Activated naive CD4-positive, alpha-beta T cell treated with anti-CD3 and anti-CD28 coated beads, Interleukin-2, amount 10 ng/mL, durations not matched to agents 7 days and 5 days (primary cell): ENCODE measurements around the gene LHFPL2.
"Not testable (repeated sequence)": the region's sequence is repeated elsewhere in the genome, so short reads cannot be mapped to it uniquely, and the experiment has no call there.

Source experiments
- CTCF ChIA-PET: fragments of 350-600 bp; sonication (Branson Sonifier 250); formaldehyde crosslinking; loops from one replicate; lab custom pipeline; 2021; ENCODE audit warnings: antibody characterized with exemption; lab: Charles Lee
- DNase-seq: peaks from one replicate; pipeline ENCODE4 v3.0.0-alpha.2; 2020
- H3K27ac Mint-ChIP-seq: one replicate; pipeline ENCODE4 v1.8.0; 2021; ENCODE audit warnings: mild to moderate bottlenecking, moderate library complexity, mixed read lengths
- H3K27me3 Mint-ChIP-seq: one replicate; pipeline ENCODE4 v1.8.0; 2021; ENCODE audit warnings: mild to moderate bottlenecking, mixed read lengths
- H3K36me3 Mint-ChIP-seq: one replicate; pipeline ENCODE4 v1.8.0; 2021; ENCODE audit warnings: mixed read lengths
- H3K4me1 Mint-ChIP-seq: one replicate; pipeline ENCODE4 v1.8.0; 2021; ENCODE audit warnings: mixed read lengths
- H3K4me3 Mint-ChIP-seq: one replicate; pipeline ENCODE4 v1.8.0; 2021; ENCODE audit warnings: mild to moderate bottlenecking, moderate library complexity, mixed read lengths
- H3K9me3 Mint-ChIP-seq: one replicate; pipeline ENCODE4 v1.8.0; 2021; ENCODE audit warnings: mixed read lengths

The LHFPL2 gene

DNA sequence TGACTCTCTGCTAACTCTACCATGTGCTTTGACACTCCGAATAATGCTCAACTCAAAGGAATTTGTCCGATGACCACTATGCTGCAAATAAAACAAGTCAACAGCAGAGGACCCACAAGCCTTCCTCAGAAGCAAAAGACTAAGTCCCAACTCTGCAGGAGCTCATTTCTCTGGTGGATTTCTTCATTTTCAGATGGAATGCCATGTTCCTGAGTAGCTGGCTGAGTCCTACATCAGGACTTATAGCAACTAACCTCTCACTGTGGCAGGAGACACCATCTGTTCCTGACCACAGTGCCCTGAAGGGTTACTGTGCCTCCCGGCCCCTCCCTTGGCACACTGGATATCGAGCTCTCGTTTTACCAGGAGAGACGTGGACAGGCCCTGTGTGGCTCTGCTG lies 20.8 kb downstream of the LHFPL2 start:
- CTCF ChIA-PET, result no interaction called here
- H3K9me3 Mint-ChIP-seq, result no peaks in the 10 kb centered on the region
- H3K27me3 Mint-ChIP-seq, result peaks cover 13% of the 10 kb centered on the region
- no peak for DNase-seq
- no peak overlapping the region for H3K4me3 Mint-ChIP-seq
- no peaks in the 10 kb centered on the region for H3K4me1 Mint-ChIP-seq
- no peaks in the 10 kb centered on the region for H3K36me3 Mint-ChIP-seq
- no peak overlapping the region for H3K27ac Mint-ChIP-seq

DNA sequence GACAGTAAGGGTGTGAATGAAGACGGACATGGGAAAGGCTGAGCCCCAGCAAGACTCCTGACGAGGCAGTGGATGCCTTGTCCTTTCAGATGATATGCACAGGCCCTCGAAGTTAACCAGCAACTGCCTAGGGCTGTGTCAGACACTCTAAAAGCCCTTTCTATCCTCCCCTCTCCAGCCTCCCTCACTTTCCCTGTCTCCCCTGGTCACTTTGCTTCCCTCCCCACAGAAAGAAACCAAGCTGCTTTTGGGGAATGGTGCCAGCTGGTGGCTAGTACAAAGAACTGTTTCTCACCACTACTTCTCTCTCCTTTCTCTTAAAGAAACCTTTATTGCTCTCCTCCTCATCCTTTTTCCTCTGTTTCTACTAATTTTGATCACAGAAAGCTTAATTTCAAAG lies 21.4 kb downstream of the LHFPL2 start:
- no peaks in the 10 kb centered on the region for H3K4me1 Mint-ChIP-seq

DNA sequence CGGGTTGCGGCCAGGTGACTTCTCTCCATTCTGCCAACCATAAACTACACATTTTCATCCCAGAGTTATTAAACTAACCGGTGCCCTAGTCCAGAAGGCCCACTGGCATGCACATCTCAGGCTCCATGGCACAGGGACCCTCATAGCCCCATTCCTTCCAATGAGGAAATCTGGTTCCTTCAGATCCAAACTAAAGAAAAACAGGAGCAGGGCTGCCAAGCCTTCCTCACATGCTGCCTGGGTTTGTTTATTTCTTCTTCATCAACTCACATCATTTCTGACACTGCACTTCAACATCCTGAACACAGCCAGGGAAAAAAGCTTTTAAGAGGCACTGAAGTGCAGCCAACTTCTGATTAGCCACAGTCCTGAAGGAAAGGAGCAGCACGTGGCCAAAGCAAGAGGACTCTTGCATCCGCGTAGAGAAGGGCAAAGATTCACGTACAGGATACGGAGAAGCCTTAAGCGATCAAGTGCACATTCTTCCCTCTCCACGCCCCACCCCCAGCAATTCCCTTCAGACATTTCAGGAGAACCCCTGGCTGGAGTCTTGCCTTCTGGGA lies 22.5 kb downstream of the LHFPL2 start:
- Mint-ChIP-seq H3K4me1 (no peaks in the 10 kb centered on the region), H3K27me3 (peaks cover 12% of the 10 kb centered on the region), H3K9me3 (no peaks in the 10 kb centered on the region), H3K36me3 (no peaks in the 10 kb centered on the region), H3K27ac (no peak overlapping the region), H3K4me3 (no peak overlapping the region)
- CTCF ChIA-PET, result interaction anchor here (0.7 kb wide), 1 partner anchor 290 kb away, joined by 3 read pairs; no protein-coding TSS in a partner anchor
- no peak for DNase-seq

More for the DNA sequence above, 21.4 kb downstream of the LHFPL2 start:
- Mint-ChIP-seq H3K4me3 (no peak overlapping the region), H3K36me3 (no peaks in the 10 kb centered on the region), H3K27me3 (peaks cover 12% of the 10 kb centered on the region), H3K27ac (no peak overlapping the region), H3K9me3 (no peaks in the 10 kb centered on the region)
- CTCF ChIA-PET, result no interaction called here
- no peak for DNase-seq

DNA sequence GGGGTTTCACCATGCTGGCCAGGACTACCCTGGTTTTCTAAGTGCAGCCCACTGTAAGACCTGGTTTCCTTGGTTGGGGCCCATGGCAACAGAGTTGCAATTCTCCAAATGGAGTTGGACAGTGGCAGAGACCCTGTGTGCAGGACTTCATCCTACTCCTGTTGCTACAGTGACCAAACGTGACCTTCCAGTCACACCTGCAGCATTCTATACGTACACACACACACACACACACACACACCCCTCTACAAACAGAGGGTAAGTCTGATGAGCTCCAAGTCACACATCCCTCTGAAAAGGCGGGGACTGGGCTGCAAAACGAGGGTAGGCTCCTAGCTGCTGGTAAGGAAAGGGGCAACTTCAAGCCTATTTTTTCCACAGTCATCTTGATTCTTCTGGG lies 23.6 kb downstream of the LHFPL2 start:
- no peak for DNase-seq
- CTCF ChIA-PET, result no interaction called here
- Mint-ChIP-seq H3K4me3 (no peak overlapping the region), H3K4me1 (no peaks in the 10 kb centered on the region), H3K27ac (no peak overlapping the region), H3K27me3 (peaks cover 12% of the 10 kb centered on the region), H3K36me3 (no peaks in the 10 kb centered on the region), H3K9me3 (no peaks in the 10 kb centered on the region)

DNA sequence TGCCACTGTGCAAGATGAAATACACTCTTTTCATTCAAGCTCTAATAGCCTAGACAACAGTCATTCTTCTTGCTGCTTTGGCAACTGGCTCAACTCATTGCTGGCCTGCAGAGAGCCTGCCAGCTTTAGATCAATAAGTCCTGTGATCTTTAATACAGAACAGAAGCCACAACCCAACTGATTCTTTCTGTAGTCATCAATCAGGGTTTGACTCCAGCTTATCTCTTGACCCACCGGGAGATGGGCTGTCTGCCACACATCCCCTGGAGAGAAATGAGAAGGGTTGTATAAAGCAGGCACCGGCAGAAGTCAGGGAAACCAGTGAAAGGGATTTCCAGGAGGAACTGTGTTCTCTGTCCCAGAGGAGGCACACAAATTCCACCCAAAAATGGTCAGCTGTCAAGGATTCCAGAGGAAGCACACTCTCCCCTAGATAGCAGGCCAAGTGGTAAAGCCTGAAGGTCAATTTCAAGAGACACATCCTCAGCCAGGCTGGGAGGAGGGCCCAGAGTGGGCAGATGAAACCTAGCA lies 24.5 kb downstream of the LHFPL2 start:
- no peak for DNase-seq
- Mint-ChIP-seq H3K27ac (no peak overlapping the region), H3K4me3 (no peak overlapping the region), H3K36me3 (no peaks in the 10 kb centered on the region), H3K9me3 (no peaks in the 10 kb centered on the region), H3K27me3 (peaks cover 12% of the 10 kb centered on the region), H3K4me1 (no peaks in the 10 kb centered on the region)
- CTCF ChIA-PET, result no interaction called here

DNA sequence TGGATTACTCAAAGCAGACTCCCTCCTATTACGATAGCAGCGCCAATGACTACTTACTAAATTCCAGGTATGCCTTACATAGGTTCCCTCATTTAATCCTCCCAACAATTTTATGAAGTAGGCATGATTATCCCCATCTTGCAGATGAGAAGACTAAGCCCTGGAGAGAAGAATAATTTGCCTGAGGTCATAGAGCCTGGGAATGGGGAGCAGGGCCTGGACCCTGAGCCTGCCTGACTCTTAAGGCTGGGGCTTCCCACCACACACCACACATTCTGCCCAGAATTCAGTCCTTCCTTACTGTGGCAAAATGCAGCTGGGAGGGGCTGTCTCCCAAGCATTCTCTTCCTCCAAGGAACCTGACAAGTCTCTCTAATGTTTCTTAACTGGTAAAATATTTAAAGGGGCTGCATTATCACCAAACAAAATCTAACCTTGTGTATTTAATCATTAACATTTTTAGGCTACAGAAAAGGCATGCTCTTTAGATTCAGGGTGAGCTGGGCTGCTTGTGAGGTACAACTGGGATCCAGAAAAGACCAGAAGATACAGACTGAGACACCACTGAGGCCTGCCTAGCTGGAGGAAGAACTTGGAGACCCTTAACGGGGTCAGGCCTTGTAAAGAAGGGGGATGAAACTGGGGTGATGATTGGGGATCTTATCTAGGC lies 26.1 kb downstream of the LHFPL2 start:
- DNase-seq, result no peak
- CTCF ChIA-PET, result no interaction called here
- no peak overlapping the region for H3K27ac Mint-ChIP-seq

DNA sequence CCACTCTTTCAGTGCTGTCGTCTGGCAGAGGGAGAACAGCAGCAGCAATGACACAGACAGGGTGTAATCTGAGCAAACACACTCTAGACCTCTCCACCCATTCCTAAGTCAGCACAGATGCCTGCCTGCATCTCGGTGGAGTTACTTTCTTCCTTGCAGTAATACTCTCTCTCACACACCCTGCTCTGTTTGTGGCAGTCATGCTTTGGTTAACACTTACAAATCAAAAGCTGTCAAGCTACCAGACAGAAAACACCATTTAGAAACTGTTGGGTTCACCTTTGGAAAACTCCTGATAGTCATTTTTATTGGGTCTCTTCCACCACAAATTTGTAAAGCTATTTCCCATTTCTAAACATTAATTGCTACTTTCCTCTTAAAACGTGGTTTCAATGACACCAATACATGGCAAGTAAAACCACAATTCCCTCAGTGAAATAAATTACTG lies 27.3 kb downstream of the LHFPL2 start:
- Mint-ChIP-seq H3K9me3 (no peaks in the 10 kb centered on the region), H3K36me3 (no peaks in the 10 kb centered on the region)
- CTCF ChIA-PET, result no interaction called here

More for the DNA sequence above, 26.1 kb downstream of the LHFPL2 start:
- Mint-ChIP-seq H3K36me3 (no peaks in the 10 kb centered on the region), H3K9me3 (no peaks in the 10 kb centered on the region), H3K4me1 (no peaks in the 10 kb centered on the region), H3K4me3 (no peak overlapping the region), H3K27me3 (peaks cover 8% of the 10 kb centered on the region)

DNA sequence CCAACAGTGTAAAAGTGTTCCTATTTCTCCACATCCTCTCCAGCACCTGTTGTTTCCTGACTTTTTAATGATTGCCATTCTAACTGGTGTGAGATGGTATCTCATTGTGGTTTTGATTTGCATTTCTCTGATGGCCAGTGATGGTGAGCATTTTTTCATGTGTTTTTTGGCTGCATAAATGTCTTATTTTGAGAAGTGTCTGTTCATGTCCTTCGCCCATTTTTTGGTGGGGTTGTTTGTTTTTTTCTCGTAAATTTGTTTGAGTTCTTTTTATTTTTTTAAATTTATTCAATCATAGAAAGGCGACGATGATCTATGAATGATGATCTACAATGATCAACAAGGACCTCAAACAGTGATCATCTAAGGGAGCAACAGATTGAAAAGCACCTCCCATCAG lies 28.5 kb downstream of the LHFPL2 start:
- H3K4me1 Mint-ChIP-seq, H3K27ac Mint-ChIP-seq, H3K9me3 Mint-ChIP-seq, CTCF ChIA-PET, H3K4me3 Mint-ChIP-seq, DNase-seq, H3K27me3 Mint-ChIP-seq, H3K36me3 Mint-ChIP-seq: not testable (repeated sequence)

More for the DNA sequence above, 27.3 kb downstream of the LHFPL2 start:
- no peak for DNase-seq
- Mint-ChIP-seq H3K27ac (no peak overlapping the region), H3K4me1 (no peaks in the 10 kb centered on the region), H3K4me3 (no peak overlapping the region), H3K27me3 (peaks cover 8% of the 10 kb centered on the region)

DNA sequence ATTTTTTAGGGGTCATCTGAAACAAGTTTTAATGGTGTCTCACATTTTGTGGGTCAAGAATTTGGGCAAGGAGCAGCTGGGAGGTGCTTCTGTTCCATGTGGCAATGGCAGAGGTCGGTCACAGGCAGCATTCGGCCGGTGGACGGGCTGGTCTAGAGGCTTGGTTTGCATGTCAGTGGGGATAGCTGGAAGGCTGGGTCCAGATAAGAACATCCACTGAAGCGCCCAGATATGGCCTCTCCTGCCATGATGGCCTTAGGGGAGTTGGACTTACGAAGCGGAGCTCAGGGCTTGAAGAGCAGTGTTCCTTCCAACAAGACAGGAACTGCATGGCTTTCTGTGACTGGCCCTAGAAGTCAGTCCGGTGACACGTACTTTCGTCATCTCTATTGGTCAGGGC lies 30.3 kb downstream of the LHFPL2 start:
- no peak overlapping the region for H3K4me3 Mint-ChIP-seq
- no peaks in the 10 kb centered on the region for H3K36me3 Mint-ChIP-seq
- no peak overlapping the region for H3K27ac Mint-ChIP-seq
- CTCF ChIA-PET, result no interaction called here
- no peak for DNase-seq
- peaks cover 11% of the 10 kb centered on the region for H3K27me3 Mint-ChIP-seq
- H3K4me1 Mint-ChIP-seq, result no peaks in the 10 kb centered on the region
- H3K9me3 Mint-ChIP-seq, result no peaks in the 10 kb centered on the region

DNA sequence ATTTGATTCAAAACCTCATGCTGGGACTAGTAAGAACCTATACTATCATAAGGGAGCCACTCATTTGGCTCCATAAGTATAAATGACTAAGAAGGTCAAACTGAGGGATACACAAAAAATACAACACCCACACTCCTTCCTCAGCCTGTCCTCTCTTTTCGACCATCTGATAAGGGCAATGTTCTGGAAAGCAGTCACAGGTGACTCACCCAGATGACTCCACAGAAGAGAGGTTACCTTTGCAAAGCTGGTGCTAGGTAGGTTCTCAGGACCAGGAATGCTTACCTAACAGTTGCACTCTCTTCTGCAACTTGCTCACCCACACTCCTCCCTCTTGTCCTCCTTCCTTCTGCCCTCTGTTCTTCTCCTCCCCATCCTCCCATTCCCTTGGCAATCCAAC lies 32.9 kb downstream of the LHFPL2 start:
- Mint-ChIP-seq H3K9me3 (no peaks in the 10 kb centered on the region), H3K4me3 (no peak overlapping the region), H3K36me3 (no peaks in the 10 kb centered on the region), H3K4me1 (no peaks in the 10 kb centered on the region), H3K27ac (no peak overlapping the region), H3K27me3 (peaks cover 23% of the 10 kb centered on the region)
- CTCF ChIA-PET, result no interaction called here
- DNase-seq, result no peak

DNA sequence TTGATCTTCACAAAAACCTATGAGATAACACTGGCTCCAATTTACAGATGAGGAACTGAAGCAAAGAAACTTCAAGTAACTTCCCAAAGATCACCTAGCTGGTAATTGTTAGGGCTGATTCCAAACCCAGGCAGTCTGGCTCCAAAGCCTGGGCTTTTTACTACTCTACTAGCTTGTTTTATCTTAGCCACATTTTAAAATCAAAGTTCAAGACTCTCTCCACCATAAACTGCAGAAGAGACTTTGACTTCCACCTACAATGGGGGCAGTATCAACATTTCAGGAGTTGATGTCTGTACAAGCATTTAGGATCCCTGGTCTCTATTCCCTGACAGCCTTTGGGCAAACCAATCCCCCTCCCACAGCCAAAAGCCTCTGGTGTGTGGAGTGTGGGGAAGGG lies 33.8 kb downstream of the LHFPL2 start:
- peaks cover 29% of the 10 kb centered on the region for H3K27me3 Mint-ChIP-seq
- no peaks in the 10 kb centered on the region for H3K36me3 Mint-ChIP-seq
- CTCF ChIA-PET, result no interaction called here
- no peaks in the 10 kb centered on the region for H3K9me3 Mint-ChIP-seq
- H3K4me3 Mint-ChIP-seq, result no peak overlapping the region
- DNase-seq, result no peak
- H3K27ac Mint-ChIP-seq, result no peak overlapping the region
- no peaks in the 10 kb centered on the region for H3K4me1 Mint-ChIP-seq

DNA sequence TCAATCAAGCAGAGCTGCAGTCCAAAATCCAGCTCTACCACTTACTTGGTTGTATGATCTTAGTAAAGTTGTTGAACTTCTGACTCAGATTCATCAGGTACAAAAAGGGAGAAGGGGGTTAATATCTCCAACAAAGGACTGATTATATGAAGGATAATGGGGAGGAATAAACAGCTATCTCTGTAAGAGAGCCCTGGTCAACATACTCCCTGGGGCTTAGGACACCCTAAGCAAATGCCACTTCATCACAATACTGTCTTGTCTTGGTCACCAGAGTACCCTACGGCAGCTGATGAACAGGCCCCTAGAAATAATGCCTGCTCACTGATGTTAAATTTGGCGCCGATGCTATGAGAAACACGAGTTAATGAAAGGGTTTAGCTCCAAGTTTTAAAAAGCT lies 34.8 kb downstream of the LHFPL2 start:
- Mint-ChIP-seq H3K9me3 (no peaks in the 10 kb centered on the region), H3K27me3 (peaks cover 29% of the 10 kb centered on the region), H3K4me3 (no peak overlapping the region), H3K27ac (no peak overlapping the region), H3K36me3 (no peaks in the 10 kb centered on the region), H3K4me1 (no peaks in the 10 kb centered on the region)
- CTCF ChIA-PET, result no interaction called here
- DNase-seq, result no peak

DNA sequence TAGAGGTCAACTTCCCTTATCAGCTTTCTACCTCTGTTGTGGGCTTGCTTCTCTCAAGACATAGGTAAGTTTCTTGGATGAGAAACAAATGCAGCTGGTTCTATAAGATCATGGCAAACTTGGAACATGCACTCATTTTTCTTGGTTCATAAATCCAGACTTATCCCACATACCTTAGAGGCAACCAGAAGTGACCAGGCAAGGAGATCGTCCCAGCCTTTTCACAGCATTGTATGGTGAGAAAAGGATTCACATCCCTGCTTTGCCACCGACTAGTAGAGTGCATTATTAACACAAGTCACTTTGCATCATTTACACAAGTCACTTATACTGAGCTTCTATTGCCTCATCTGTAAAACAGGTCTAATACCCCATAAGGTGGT lies 35.4 kb downstream of the LHFPL2 start:
- no peak overlapping the region for H3K27ac Mint-ChIP-seq
- CTCF ChIA-PET, result no interaction called here
- no peaks in the 10 kb centered on the region for H3K9me3 Mint-ChIP-seq

DNA sequence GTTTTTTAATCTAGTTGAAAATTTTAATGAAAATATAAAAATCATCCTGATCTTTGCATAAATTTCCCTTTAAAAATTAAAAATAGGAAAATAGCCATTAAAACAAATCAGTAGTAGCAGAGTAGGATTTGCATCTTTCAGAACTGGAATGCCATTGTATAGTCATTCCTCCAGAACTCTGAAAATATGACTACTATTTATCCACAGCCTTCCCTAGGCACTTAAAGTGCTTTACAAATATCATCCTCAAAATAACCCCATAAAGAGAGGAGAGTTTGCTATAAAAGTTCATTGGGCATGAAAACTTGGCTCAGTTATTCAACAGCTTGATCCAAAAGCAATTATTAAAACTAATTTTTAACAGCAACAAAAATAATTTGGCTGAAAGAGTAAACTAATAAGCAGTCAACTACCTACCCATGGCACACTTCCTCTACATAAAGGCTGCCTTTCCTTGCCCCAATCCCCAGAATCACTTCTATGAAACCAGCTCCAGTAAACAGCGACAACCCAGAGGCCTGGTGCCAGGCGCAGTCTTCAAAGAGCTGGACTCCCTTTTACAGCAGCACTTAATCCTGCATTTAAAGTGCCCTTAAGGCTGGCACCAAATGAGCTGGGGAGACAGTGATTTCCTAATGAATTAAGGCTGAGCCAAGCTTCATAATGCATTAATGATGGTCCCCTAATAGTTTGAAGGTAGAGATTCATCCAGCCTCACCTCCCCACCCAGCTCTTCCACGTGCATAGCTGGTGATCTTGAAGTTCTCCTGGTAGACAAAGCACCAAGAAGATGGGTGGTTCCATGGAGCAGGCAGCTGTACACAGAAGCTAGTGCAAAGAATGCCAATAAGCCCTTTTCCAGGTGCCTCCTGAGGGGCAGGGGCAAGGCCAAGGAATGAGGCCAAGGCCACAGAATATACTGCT lies 36.1 kb downstream of the LHFPL2 start:
- Mint-ChIP-seq H3K4me1 (no peaks in the 10 kb centered on the region), H3K9me3 (no peaks in the 10 kb centered on the region), H3K36me3 (no peaks in the 10 kb centered on the region), H3K27ac (no peak overlapping the region), H3K27me3 (peaks cover 29% of the 10 kb centered on the region), H3K4me3 (no peak overlapping the region)
- no peak for DNase-seq
- CTCF ChIA-PET, result no interaction called here

More for the DNA sequence above, 35.4 kb downstream of the LHFPL2 start:
- H3K27me3 Mint-ChIP-seq, result peaks cover 29% of the 10 kb centered on the region
- H3K4me1 Mint-ChIP-seq, result no peaks in the 10 kb centered on the region
- no peaks in the 10 kb centered on the region for H3K36me3 Mint-ChIP-seq
- H3K4me3 Mint-ChIP-seq, result no peak overlapping the region
- DNase-seq, result no peak
